Smooth muscle cell (in vitro differentiated cells): ENCODE results near the gene SFXN4. TPM values are rescaled to one million over a fixed set of nuclear protein-coding genes. Genes with fewer than 3 reads are reported as not detected.
"Not testable (repeated sequence)": the region's sequence is repeated elsewhere in the genome, so short reads cannot be mapped to it uniquely, and the experiment has no call there.

Source experiments
- DNase-seq: peaks from one replicate; lab custom pipeline; 2025; ENCODE audit not compliant: unreplicated experiment; lab: John Stamatoyannopoulos, UW
- H2AFZ ChIP-seq: fragments of 200-600 bp; sonication (generic); 2 replicates; pipeline ENCODE4 v1.6.0; 2016; ENCODE audit warnings: antibody characterized with exemption, low read depth, mild to moderate bottlenecking
- H3F3A ChIP-seq: fragments of 200-600 bp; sonication (generic); 2 replicates; pipeline ENCODE4 v1.6.0; 2017; ENCODE audit warnings: antibody characterized with exemption, low read depth
- H3K27ac ChIP-seq: fragments of 200-600 bp; sonication (generic); 2 replicates; pipeline ENCODE4 v1.5.1; 2016; ENCODE audit warnings: low read depth, mild to moderate bottlenecking
- H3K27me3 ChIP-seq: fragments of 200-600 bp; sonication (generic); 2 replicates; pipeline ENCODE4 v1.6.1; 2016; ENCODE audit warnings: low read depth, mild to moderate bottlenecking
- H3K36me3 ChIP-seq: fragments of 200-600 bp; sonication (generic); 2 replicates; pipeline ENCODE4 v1.5.1; 2016; ENCODE audit warnings: low read depth
- H3K4me1 ChIP-seq: fragments of 200-600 bp; sonication (generic); 2 replicates; pipeline ENCODE4 v1.5.1; 2016; ENCODE audit warnings: low read depth
- H3K4me2 ChIP-seq: fragments of 200-600 bp; sonication (generic); 2 replicates; pipeline ENCODE4 v1.6.0; 2016; ENCODE audit warnings: mild to moderate bottlenecking
- H3K4me3 ChIP-seq: fragments of 200-600 bp; sonication (generic); 2 replicates; pipeline ENCODE4 v1.5.1; 2016; ENCODE audit warnings: mild to moderate bottlenecking
- H3K79me2 ChIP-seq: fragments of 200-600 bp; sonication (generic); 2 replicates; pipeline ENCODE4 v1.6.0; 2016; ENCODE audit warnings: low read depth, mild to moderate bottlenecking
- H3K9ac ChIP-seq: fragments of 200-600 bp; sonication (generic); 2 replicates; pipeline ENCODE4 v1.6.0; 2016; ENCODE audit warnings: low read depth
- H3K9me3 ChIP-seq: fragments of 200-600 bp; sonication (generic); replicated peaks from 2 replicates; pipeline ENCODE4 v1.5.1; 2016; ENCODE audit warnings: low read depth
- H4K20me1 ChIP-seq: fragments of 200-600 bp; sonication (generic); 2 replicates; pipeline ENCODE4 v1.6.0; 2016; ENCODE audit warnings: low read depth
- CTCF ChIP-seq: fragments of 200-600 bp; sonication (generic); IDR thresholded peaks from 2 replicates; pipeline ENCODE4 v1.5.1; 2017; ENCODE audit warnings: borderline replicate concordance, mild to moderate bottlenecking, antibody characterized with exemption; ENCODE audit not compliant: insufficient read depth, poor library complexity, severe bottlenecking
- WGBS: methylation state at CpG from one replicate; pipeline ENCODE4 v1.1.7; 2016; ENCODE audit warnings: low lambda C conversion rate; 5-methylcytosine and 5-hydroxymethylcytosine counted together
- polyA plus RNA-seq: library from polyadenylated mRNA; unstranded; fragments of >200 nt; fragmentation: Nextera tagmentation; extraction: Ambion mirVana; gene quantifications from 2 replicates; pipeline ENCODE4 v1.2.1, GENCODE V29; 2016
- small RNA-seq: library from RNA; depleted of rRNA; stranded (forward); fragments of <200 nt; gene quantifications from one replicate; pipeline ENCODE3, GENCODE V24; 2014
- total RNA-seq: library from RNA; depleted of rRNA; stranded (reverse); fragments of >200 nt; gene quantifications from 2 replicates; pipeline ENCODE4 v1.2.3, GENCODE V29; 2014

The SFXN4 gene
- total and polyA plus RNA-seq, 2 experiments from 2014 or later, result 12.2 to 16.2 TPM

- no peak for DNase-seq
- H3K4me2 ChIP-seq, result no peak overlapping the region
- no peak overlapping the region for H3K9ac ChIP-seq
- H3K27ac ChIP-seq, result no peak overlapping the region
- over 99% methylated on average over 3 of the region's 3 CpGs for WGBS
- no peaks in the 10 kb centered on the region for H3F3A ChIP-seq
- H3K27me3 ChIP-seq, result no peaks in the 10 kb centered on the region
- no peaks in the 10 kb centered on the region for H3K36me3 ChIP-seq
- no peak overlapping the region for H2AFZ ChIP-seq
- H3K9me3 ChIP-seq, result no peaks in the 10 kb centered on the region
- TF ChIP-seq CTCF, result no peak
- H4K20me1 ChIP-seq, result no peaks in the 10 kb centered on the region
- H3K4me3 ChIP-seq, result no peak overlapping the region
- no peaks in the 10 kb centered on the region for H3K4me1 ChIP-seq
- H3K79me2 ChIP-seq, result no peaks in the 10 kb centered on the region
Measured at GRCh38 chr10:119098576-119098975, 66.9 kb downstream of the SFXN4 start.

- not testable (repeated sequence) for H3K4me1 ChIP-seq, H3K79me2 ChIP-seq, H3K27ac ChIP-seq, H3K4me3 ChIP-seq, H3K36me3 ChIP-seq, H2AFZ ChIP-seq, H3K4me2 ChIP-seq, H3F3A ChIP-seq, H4K20me1 ChIP-seq, H3K9ac ChIP-seq, H3K9me3 ChIP-seq, DNase-seq, H3K27me3 ChIP-seq
- 94% methylated on average over 12 of the region's 12 CpGs for WGBS
Measured at GRCh38 chr10:119096641-119097415, 68.7 kb downstream of the SFXN4 start.

GRCh38 chr10:119095640-119096039 is 69.9 kb downstream of the SFXN4 start:
- Histone ChIP-seq H3K4me2 (no peak overlapping the region), H3K4me1 (no peaks in the 10 kb centered on the region), H4K20me1 (no peaks in the 10 kb centered on the region), H3K27me3 (no peaks in the 10 kb centered on the region), H3K36me3 (no peaks in the 10 kb centered on the region), H2AFZ (no peak overlapping the region), H3K27ac (no peak overlapping the region), H3F3A (no peaks in the 10 kb centered on the region), H3K9me3 (no peaks in the 10 kb centered on the region), H3K79me2 (no peaks in the 10 kb centered on the region), H3K4me3 (no peak overlapping the region), H3K9ac (no peak overlapping the region)
- DNase-seq, result no peak
- no peak for TF ChIP-seq CTCF
- WGBS, result 97% methylated on average over 4 of the region's 4 CpGs

- Histone ChIP-seq H3K36me3 (no peaks in the 10 kb centered on the region), H3K9me3 (no peaks in the 10 kb centered on the region), H3F3A (no peaks in the 10 kb centered on the region), H3K27me3 (no peaks in the 10 kb centered on the region), H3K4me3 (no peak overlapping the region), H3K9ac (no peak overlapping the region), H2AFZ (no peak overlapping the region), H3K4me2 (no peak overlapping the region), H3K27ac (no peak overlapping the region), H3K79me2 (no peaks in the 10 kb centered on the region), H4K20me1 (no peaks in the 10 kb centered on the region), H3K4me1 (no peaks in the 10 kb centered on the region)
- WGBS, result 53% methylated on average over 5 of the region's 5 CpGs
- no peak for DNase-seq
- TF ChIP-seq CTCF, result no peak
Measured at GRCh38 chr10:119090968-119091367, 74.5 kb downstream of the SFXN4 start.

Small RNA genes within 50 kb of the gene (small RNA-seq; reads per million reads assigned to genes)
- gene AL355598.1 (not detected), gene RN7SL749P (0.32 reads per million, percentile 7 among the genes with 10 or more reads in this experiment)

Other genes starting within 250 kb of the SFXN4 start
- 0.76 and 0.90 TPM in 2 replicates for gene NANOS1, start 136.0 kb downstream of the SFXN4 start, total RNA-seq
- 1.4 and 2.8 TPM in 2 replicates for gene NANOS1, start 136.0 kb downstream of the SFXN4 start, polyA plus RNA-seq
- 95.0 and 105 TPM in 2 replicates for gene EIF3A, start 84.9 kb downstream of the SFXN4 start, total RNA-seq
- gene EIF3A, start 84.9 kb downstream of the SFXN4 start, polyA plus RNA-seq, result 37.9 and 51.5 TPM in 2 replicates
- 45.1 and 57.0 TPM in 2 replicates for gene DENND10, start 61.6 kb downstream of the SFXN4 start, total RNA-seq
- 51.0 and 57.2 TPM in 2 replicates for gene DENND10, start 61.6 kb downstream of the SFXN4 start, polyA plus RNA-seq
- 156 and 162 TPM in 2 replicates for gene PRDX3, start 13.1 kb upstream of the SFXN4 start, total RNA-seq
- 97.3 and 123 TPM in 2 replicates for gene PRDX3, start 13.1 kb upstream of the SFXN4 start, polyA plus RNA-seq
- gene GRK5, start 41.9 kb upstream of the SFXN4 start, total RNA-seq, result 5.2 and 7.0 TPM in 2 replicates
- 4.4 and 5.0 TPM in 2 replicates for gene GRK5, start 41.9 kb upstream of the SFXN4 start, polyA plus RNA-seq